ENCODE measurements around the gene CEBPG.

Gene CEBPG

DNA sequence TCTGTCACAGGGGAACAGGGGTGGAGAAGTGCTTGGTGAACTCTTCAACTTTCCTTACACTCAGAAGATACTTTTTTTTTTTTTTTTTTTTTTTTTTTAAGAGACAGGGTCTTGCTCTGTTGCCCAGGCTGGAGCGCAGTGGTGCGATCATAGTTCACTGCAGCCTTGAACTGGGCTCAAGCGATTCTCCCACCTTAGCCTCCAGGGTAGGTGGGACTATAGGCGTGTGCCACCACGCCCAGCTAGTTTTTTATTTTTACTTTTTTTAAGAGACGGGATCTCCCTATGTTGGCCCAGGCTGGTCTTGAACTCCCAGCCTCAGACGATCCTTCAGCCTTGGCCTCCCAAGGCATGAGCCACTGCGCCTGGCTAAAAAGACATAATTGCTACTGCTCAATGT, 11.5 kb downstream of the CEBPG start:
- DNase-seq: no peak

- no peak for DNase-seq
Measured at GRCh38 chr19:33385956-33386355, 12.4 kb downstream of the CEBPG start.

DNA sequence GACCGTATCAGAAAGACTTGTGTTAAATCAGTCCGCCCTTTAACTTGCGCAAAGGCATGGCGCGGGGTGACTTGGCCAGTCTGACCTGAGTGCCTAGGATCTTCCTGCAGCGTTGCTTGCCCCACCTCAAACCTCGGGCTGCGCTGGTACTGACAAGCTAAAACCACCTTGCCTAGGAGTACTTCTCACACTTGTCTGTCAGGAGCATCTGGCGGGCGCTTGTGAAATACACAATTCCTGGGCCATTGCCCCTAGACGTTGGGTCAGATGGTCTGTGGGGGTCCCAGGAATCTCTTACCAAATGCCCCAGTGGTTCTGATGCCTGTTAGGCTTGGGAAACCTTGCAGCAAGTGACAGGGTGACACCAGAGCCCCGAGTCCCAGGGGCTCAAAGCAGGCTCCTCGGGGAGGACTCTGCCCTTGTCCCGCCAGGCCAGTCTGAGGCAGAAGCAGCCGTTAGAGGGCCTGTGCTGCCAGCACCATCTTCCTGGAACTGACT, 12.9 kb downstream of the CEBPG start:
- no peak for DNase-seq

- no peak for DNase-seq
Measured at GRCh38 chr19:33387351-33388230, 14.1 kb downstream of the CEBPG start.

- DNase-seq: no peak
Measured at GRCh38 chr19:33388231-33388724, 14.8 kb downstream of the CEBPG start.

DNA sequence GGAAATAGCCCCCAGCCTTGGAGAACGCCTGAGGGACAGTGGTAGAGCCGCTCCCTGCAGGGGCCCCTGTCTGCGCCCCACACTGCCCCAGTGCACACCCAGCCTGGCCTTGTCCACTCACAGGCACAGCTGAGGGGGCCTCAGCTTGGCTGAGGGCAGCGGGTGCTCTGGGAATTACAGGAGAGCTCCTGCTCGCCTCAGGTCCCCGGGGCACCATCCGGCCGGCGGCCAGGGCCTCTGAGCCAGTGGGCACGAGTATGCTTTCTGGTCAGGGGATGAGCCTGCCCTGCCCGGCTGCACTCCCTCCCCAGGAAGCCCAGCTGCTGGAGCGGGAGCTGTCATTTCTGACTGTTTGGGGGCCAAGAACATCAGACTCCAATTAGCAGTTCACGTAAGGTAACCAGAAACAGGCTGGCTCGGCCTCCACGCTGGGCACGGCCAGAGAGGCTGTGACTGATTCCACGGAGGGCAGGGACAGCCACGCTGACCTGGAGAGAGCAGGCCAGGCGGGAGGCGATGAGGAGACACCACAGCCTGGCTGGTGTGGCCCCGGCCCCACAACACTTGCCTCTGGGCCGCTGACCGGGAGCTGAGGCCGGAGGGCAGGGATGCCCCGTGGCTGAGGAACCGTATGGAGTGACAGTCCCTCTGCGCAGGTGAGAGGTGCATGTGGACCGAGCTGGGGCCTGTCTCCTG, 15.4 kb downstream of the CEBPG start:
- DNase-seq: peak; percentile 9

DNA sequence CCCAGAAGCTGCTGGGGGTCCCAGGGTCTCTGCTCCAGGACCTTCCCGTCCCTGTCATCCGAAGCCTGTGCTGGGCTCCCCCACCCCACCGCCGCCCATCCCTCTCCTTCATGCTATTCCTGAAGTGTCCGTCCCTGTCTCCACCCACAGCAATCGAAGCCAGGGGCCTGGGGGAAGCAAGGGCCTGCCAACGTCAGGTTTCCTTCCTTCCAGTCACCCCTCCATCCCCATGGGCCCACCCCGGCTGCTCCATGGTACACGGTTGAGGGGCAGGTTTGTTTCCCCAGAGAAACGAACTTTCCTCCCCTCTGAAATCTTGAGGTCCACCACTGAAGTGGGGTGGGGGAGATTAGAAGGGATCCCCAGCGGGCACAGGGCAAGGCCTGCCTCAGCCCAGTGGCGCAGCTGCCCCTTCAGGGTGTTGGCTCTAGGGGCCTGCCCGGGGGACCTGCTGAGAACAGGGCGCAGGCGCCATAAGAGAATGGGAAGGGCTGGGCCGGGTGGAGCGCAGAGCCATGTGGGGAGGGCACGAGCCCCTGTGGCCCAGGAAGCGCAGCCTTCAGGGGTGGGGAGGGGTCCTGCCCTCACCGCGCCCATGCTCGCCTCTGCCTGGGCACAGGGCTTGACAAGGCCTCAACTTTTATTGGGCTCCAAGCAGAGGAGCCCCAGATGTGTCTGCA, 16.1 kb downstream of the CEBPG start:
- DNase-seq: no peak

- peak; percentile 13 for DNase-seq
Measured at GRCh38 chr19:33390101-33390907, 16.8 kb downstream of the CEBPG start.

- DNase-seq: peak; percentile 8
Measured at GRCh38 chr19:33390908-33391630, 17.6 kb downstream of the CEBPG start.

DNA sequence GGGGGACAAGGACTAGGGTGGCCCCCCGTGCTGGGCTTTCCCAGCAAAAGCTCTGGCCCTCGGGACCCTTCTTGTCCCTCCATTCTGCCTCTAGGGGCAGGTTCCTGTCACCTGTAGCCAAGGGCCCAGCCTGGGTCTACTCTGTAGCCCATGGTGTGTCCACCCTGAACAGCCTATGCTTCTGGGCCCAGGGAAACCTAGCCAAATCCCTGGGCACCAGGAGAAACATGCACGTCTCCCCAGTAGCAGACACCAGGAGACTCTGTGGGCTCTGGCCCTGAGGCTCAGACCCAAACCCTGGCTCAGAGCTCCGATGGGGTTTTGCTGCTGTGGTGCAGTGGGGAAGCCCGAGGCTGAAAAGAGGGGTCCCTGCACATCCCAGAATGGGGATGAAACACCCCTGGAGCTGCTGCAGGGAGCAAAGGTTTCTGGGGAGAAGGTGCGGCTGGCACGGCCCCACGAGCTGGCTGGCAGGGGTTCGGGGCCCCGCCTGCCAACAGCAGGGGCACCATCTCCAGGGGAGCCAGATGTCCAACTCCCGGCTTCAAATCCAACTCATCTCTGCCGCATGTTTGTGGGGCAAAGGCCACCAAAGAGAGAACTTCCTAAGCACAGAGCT, 18.2 kb downstream of the CEBPG start:
- DNase-seq: peak; percentile 11

GRCh38 chr19:33392341-33393285, 19.1 kb downstream of the CEBPG start:
- no peak for DNase-seq

DNA sequence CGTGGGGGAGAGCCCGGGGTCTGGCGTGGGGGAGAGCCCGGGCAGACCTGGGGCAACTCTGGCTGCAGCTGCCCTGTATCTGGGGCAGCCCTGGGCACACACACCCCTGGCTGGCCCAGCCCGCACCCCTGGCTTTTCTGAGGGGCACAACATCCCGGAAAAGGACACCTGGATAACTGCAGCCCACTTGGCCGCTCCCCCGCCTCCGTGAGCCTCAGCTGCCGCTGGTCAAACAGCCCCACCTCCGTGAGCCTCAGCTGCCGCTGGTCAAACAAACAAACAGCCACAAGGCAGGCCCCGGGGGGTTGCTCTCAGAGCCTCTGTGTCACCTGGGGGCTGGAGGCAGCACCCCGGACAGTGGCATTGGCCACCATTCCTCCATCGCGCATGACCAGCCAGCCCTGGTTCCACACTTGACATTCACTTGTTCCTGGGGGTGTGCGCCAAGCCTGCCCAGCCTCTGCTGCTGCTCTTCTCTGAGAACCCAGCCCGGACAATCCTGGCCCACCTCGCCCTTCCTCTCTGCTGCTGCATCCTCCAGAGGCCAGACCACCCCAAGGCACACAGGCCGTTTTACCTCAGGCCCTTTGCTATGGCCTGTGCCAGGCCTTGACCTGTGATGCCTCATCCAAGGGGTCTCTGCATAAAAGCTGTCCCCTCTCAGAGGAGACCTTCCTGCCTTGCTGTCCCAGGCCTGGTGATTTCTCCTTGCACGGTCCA, 19.9 kb downstream of the CEBPG start:
- DNase-seq: no peak

GRCh38 chr19:33394006-33394722, 20.7 kb downstream of the CEBPG start:
- no peak for DNase-seq

DNA sequence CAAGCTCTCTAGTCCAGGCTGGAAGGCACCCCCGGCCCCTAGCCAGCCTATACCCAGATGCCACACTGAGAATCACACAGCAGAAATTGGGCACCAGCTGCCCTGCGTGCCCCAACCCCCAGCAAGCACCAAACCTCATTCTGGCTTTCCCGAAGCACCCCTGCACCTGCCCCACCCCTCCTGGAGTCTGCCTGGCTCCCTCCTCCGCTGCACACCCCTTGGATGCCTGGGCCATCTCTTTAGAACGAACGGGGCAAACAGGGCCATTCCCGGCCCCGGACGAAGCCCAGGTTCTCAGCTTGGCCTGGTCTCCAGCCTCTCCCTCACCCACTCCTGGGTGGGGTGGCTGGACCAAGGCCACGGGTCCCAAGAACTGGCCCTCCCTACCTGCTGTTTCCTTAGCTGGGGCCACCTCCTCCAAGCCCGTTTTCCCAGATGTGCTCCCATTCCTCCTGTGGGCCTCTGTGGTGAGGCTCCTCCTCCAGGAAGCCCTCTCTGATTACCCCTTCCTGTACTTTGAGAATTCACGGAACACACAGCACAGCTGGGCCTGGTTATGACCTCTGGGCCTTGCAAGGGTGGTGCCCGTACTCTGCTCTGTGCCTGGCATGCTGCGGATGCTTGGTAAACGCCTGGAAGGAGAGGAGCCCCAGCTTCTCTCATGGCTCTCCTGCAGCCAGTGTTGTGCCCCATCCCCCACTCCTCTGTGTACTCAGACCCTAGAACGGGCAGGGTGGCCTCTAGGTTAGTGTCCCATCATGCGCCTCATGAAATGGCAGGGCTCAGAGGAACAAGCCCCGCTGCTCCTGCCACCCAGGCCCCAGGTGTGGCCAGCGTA, 21.4 kb downstream of the CEBPG start:
- no peak for DNase-seq

DNA sequence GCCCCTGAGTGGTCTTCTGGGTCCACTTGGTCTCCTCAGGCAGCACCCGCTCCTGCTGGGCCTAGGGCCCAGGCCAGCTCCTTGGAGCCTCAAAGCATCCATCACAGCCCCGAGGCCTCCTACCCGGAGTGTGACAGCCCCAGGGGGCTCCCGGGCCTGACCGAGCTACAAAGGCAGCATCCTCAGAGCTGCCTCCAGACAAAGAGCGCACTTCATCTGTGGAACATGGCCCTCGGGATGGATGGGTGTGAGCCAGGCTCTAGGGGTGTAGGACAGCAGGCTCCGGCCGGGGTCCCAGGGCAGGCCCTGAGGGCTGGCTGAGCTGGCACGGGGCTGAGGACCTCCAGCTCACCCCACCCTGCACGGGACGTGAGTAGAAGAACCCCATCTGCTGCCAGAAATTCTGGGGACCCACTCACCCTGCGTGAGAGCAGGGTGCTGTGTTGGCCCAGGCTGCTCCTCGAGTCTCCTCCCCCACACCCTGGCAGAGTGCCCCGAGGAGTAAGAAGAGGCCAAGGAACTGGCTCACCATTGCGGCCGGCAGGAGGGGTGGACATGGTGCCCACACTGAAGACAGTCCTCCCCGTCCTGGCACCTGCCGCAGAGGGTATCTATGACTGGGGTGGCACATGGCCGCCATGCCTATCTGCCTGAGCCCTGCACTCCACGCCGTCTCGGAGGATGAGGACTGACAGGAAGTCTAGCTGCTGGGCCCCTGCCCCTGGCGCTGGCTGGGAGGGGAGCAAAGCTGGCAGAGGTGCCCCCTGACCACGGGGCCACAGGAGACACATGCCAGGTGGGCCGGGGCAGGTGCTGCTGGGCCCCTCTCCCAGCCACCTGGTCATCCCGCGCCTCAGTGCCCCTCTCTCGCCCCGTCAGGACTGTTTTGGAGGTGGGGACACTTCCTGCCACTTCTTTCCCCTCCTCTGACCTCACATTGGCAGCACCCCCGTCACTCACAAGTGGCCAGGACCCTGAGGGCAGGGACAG, 22.3 kb downstream of the CEBPG start:
- DNase-seq: no peak
